Measurements from ENCODE around the gene DNAJC30. TPM values are rescaled to one million over a fixed set of nuclear protein-coding genes. Genes with fewer than 3 reads are reported as not detected.

DNAJC30 gene
- total and polyA plus RNA-seq, 4 donors: 2.1 to 8.7 (median 4.8) TPM

DNA sequence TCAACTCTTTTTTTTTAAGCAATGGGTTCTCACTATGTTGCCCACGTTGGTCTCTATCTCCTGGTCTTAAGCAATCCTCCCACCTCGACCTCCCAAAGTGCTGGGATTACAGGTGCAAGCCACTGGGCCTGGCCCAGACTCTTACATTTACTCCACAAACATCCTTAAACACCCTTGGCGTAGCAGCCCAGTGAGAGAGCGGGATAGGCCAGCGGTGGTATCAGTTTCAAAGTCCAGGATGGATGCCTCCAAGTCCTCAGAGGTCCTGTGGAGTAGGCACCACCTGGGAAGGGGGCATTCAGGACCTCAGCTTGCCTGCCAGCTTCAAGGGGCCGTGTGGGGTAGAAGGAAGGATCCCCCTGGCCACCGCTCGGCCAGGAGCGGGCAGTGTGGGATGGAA, 33.7 kb downstream of the DNAJC30 start:
- 68% methylated on average over 9 of the region's 9 CpGs for WGBS
- H3K9ac ChIP-seq (ENCODE audit: low read depth in 1 of 2, low read length in 2 of 2): no peak overlapping the region
- H3K27me3 ChIP-seq (ENCODE audit: control insufficient read depth in 4 of 4, insufficient read depth in 4 of 4, low read length in 3 of 4): no peaks in the 10 kb centered on the region

DNA sequence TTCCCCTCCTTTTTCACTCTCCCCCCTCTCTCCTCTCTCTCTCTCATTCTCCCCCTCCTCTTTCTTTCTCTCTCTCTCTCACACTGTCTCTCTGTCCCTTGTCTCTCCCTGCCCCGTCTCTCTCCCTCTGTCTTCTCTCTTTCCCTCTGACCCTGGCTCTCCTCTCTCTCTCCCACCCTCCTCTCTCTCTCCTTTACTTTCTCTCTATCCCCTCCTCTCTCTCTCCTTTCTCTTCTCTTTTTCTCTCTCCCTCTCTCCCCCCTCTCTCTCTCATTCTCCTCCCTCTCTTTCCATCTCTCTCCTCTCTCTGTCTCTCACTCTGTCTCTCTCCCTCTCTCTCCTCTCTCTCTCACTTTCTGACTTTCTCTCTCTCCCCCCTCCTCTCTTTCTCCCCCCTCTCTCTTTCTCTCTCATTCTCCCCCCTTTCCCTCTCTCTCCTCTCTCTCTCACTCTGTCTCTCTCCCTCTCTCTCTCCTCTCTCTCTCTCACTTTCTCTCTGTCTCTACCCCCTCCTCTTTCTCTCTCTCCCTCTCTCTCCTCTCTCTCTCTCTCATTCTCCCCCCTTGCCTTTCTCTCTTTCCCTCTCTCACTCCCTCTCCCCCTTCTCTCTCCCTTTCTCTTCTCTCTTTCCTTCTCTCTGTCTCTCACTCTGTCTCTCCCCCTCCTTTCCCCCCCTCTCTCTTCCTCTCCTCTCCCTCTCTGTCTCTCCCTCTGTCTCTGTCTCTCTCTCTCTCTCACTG, 34.5 kb downstream of the DNAJC30 start:
- Histone ChIP-seq H3K4me1 (ENCODE audit: control insufficient read depth in 4 of 4, insufficient read depth in 4 of 4, low read length in 3 of 4) (peaks cover 2 to 34% (median 24%) of the 10 kb centered on the region in 4 donors), H3K4me3 (ENCODE audit: low read depth in 1 of 3, low read length in 3 of 3) (no peak overlapping the region), H3K9me3 (ENCODE audit: control insufficient read depth in 4 of 4, low read length in 3 of 4) (no peaks in the 10 kb centered on the region), H3K27ac (ENCODE audit: low read depth in 1 of 2, low read length in 2 of 2) (peak overlapping the region; percentile 44 to 56), H3K9ac (ENCODE audit: low read depth in 1 of 2, low read length in 2 of 2) (peak overlapping the region in 1 of 2 donors; percentile 59), H3K36me3 (ENCODE audit: control insufficient read depth in 4 of 4, insufficient read depth in 3 of 4, low read depth in 1 of 4, low read length in 3 of 4) (no peaks in the 10 kb centered on the region), H3K27me3 (ENCODE audit: control insufficient read depth in 4 of 4, insufficient read depth in 4 of 4, low read length in 3 of 4) (no peaks in the 10 kb centered on the region)
- 59% methylated on average over 1 of the region's 1 CpG for WGBS
- TF ChIP-seq, protein P1, sequence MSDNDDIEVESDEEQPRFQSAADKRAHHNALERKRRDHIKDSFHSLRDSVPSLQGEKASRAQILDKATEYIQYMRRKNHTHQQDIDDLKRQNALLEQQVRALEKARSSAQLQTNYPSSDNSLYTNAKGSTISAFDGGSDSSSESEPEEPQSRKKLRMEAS (IDR thresholded peaks at IDR 0.05): no peak
- TF ChIP-seq ATF3 (IDR thresholded peaks at IDR 0.05) (no peak), RAD21 (IDR thresholded peaks at IDR 0.05) (no peak), HNF4A (conservative IDR thresholded peaks at IDR 0.05) (no peak), GABPA (IDR thresholded peaks at IDR 0.05 in 1 of 2, conservative IDR thresholded peaks at IDR 0.05 in 1 of 2) (no peak), JUND (IDR thresholded peaks at IDR 0.05) (no peak), HNF4G (IDR thresholded peaks at IDR 0.05) (no peak), FOXA1 (IDR thresholded peaks at IDR 0.05) (no peak), SP1 (IDR thresholded peaks at IDR 0.05) (no peak)
- TF ChIP-seq, protein P2, sequence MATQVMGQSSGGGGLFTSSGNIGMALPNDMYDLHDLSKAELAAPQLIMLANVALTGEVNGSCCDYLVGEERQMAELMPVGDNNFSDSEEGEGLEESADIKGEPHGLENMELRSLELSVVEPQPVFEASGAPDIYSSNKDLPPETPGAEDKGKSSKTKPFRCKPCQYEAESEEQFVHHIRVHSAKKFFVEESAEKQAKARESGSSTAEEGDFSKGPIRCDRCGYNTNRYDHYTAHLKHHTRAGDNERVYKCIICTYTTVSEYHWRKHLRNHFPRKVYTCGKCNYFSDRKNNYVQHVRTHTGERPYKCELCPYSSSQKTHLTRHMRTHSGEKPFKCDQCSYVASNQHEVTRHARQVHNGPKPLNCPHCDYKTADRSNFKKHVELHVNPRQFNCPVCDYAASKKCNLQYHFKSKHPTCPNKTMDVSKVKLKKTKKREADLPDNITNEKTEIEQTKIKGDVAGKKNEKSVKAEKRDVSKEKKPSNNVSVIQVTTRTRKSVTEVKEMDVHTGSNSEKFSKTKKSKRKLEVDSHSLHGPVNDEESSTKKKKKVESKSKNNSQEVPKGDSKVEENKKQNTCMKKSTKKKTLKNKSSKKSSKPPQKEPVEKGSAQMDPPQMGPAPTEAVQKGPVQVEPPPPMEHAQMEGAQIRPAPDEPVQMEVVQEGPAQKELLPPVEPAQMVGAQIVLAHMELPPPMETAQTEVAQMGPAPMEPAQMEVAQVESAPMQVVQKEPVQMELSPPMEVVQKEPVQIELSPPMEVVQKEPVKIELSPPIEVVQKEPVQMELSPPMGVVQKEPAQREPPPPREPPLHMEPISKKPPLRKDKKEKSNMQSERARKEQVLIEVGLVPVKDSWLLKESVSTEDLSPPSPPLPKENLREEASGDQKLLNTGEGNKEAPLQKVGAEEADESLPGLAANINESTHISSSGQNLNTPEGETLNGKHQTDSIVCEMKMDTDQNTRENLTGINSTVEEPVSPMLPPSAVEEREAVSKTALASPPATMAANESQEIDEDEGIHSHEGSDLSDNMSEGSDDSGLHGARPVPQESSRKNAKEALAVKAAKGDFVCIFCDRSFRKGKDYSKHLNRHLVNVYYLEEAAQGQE (IDR thresholded peaks at IDR 0.05): no peak
- TF ChIP-seq, protein P3, sequence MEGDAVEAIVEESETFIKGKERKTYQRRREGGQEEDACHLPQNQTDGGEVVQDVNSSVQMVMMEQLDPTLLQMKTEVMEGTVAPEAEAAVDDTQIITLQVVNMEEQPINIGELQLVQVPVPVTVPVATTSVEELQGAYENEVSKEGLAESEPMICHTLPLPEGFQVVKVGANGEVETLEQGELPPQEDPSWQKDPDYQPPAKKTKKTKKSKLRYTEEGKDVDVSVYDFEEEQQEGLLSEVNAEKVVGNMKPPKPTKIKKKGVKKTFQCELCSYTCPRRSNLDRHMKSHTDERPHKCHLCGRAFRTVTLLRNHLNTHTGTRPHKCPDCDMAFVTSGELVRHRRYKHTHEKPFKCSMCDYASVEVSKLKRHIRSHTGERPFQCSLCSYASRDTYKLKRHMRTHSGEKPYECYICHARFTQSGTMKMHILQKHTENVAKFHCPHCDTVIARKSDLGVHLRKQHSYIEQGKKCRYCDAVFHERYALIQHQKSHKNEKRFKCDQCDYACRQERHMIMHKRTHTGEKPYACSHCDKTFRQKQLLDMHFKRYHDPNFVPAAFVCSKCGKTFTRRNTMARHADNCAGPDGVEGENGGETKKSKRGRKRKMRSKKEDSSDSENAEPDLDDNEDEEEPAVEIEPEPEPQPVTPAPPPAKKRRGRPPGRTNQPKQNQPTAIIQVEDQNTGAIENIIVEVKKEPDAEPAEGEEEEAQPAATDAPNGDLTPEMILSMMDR (IDR thresholded peaks at IDR 0.05; ENCODE audit: low read depth, low read length, missing input control): no peak
- TF ChIP-seq, protein P4, sequence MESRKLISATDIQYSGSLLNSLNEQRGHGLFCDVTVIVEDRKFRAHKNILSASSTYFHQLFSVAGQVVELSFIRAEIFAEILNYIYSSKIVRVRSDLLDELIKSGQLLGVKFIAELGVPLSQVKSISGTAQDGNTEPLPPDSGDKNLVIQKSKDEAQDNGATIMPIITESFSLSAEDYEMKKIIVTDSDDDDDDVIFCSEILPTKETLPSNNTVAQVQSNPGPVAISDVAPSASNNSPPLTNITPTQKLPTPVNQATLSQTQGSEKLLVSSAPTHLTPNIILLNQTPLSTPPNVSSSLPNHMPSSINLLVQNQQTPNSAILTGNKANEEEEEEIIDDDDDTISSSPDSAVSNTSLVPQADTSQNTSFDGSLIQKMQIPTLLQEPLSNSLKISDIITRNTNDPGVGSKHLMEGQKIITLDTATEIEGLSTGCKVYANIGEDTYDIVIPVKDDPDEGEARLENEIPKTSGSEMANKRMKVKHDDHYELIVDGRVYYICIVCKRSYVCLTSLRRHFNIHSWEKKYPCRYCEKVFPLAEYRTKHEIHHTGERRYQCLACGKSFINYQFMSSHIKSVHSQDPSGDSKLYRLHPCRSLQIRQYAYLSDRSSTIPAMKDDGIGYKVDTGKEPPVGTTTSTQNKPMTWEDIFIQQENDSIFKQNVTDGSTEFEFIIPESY (IDR thresholded peaks at IDR 0.05): no peak
- DNase-seq (ENCODE audit: low spot score): no peak

More for the DNA sequence above, 33.7 kb downstream of the DNAJC30 start:
- H3K9me3 ChIP-seq (ENCODE audit: control insufficient read depth in 4 of 4, low read length in 3 of 4): no peaks in the 10 kb centered on the region
- H3K4me3 ChIP-seq (ENCODE audit: low read depth in 1 of 3, low read length in 3 of 3): no peak overlapping the region
- H3K27ac ChIP-seq (ENCODE audit: low read depth in 1 of 2, low read length in 2 of 2): peak overlapping the region in 1 of 2 donors; percentile 17
- TF ChIP-seq RAD21 (IDR thresholded peaks at IDR 0.05) (no peak), YY1 (IDR thresholded peaks at IDR 0.05) (no peak), FOXA1 (IDR thresholded peaks at IDR 0.05) (no peak), HNF4A (conservative IDR thresholded peaks at IDR 0.05) (peak in 1 of 2 donors; percentile 4), EGR1 (IDR thresholded peaks at IDR 0.05; ENCODE audit: low read depth in 2 of 2) (no peak)
- H3K36me3 ChIP-seq (ENCODE audit: control insufficient read depth in 4 of 4, insufficient read depth in 3 of 4, low read depth in 1 of 4, low read length in 3 of 4): no peaks in the 10 kb centered on the region
- peaks cover 2 to 34% (median 24%) of the 10 kb centered on the region in 4 donors for H3K4me1 ChIP-seq (ENCODE audit: control insufficient read depth in 4 of 4, insufficient read depth in 4 of 4, low read length in 3 of 4)
- no peak for DNase-seq (ENCODE audit: low spot score)

All from liver (tissue), 9 donors.